ENCODE measurements around the gene CLDN3.

CLDN3 gene

DNA sequence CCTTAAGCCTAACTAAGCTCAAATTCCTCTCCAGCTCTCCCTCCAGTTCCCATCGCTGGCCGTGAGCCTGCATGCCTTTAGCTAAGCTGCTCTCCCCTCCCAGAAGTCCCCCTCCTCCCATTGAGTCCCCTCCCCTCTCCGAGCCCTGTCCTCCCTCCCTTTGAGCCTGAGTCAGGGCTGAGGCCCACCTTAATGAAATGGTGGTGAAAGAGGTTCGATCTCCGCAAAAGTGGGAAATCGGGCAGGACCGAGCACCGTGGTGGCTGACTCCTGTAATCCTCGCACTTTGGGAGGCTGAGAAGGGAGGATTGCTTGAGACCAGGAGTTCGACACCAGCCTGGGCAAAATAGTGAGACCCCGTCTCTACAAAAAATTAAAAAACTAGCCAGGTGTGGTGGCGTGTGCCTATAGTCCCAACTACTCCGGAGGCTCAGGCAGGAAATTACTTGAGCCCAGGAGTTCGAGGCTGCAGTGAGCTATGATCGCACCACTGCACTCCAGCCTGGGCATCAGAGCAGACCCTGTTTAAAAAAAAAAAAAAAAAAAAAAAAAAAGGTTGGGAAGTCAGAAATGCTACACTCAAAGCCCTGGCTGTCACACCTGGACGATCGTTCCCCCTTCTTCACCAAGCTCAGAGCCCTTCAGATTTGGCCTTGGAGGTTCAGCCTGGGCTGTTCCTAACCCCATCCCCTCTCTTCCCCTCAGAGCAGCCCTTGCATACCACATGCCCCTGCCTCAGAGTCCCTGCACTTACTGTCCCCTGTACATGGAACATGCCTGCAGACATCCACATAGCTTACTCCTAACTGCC lies 995 bp upstream of the CLDN3 start:
- DNase-seq (ENCODE audit: low read depth), result no peak

DNA sequence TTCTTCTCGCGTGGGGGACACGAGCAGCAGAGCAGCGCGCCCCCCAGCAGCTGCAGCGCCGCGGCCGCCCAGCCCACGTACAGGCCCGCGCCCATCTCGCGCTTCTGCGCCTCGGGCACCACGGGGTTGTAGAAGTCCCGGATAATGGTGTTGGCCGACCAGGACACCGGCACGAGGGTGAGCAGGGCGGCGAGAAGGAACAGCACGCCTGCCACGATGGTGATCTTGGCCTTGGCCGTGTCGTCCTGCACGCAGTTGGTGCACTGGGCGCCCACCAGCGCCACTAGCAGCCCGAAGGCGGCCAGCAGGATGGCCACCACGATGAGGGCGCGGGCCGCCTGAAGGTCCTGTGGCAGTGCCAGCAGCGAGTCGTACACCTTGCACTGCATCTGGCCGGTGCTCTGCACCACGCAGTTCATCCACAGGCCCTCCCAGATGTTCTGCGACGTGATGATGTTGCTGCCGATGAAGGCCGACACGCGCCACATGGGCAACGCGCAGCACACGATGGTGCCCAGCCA lies 529 bp downstream of the CLDN3 start:
- DNase-seq (ENCODE audit: low read depth), result no peak

DNA sequence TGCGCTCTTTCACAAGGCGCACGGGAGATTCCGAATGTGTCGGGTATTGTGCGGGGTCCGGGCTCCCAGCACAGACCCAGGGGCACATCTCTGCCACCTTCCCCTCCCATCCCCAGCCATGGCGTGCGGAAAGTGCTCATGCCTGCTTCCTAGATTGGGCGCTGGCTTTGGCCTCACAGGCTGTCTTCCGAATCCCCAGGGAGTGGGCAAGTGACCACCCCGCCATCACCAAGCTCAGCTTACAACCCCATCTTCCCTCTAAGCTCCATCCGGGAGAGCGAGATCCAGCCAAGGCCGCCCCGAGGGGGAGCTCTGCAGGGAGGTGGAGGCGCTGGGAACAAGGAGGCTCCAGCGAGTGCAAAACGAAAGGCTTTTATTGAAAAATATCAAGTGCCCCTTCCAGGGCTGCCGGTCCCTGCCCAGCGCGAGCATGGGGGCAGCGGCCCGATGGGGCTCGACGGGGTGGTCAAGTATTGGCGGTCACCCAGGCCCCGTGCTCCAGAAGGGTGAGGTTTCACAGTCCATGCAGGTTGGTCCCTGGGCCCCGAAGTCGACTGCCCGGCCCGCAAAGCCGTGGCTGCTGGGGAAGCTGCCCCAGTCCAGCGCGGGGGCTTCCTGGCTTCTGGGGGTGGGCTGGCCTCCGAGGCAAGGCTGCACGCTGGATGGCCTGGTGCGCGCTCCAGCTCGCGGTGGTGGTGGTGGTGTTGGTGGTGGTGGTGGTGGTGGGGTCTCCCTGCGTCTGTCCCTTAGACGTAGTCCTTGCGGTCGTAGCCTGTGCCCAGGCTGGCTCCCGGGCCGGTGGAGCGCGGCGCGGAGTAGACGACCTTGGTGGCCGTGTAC lies 1.2 kb downstream of the CLDN3 start:
- no peak for DNase-seq (ENCODE audit: low read depth)

DNA sequence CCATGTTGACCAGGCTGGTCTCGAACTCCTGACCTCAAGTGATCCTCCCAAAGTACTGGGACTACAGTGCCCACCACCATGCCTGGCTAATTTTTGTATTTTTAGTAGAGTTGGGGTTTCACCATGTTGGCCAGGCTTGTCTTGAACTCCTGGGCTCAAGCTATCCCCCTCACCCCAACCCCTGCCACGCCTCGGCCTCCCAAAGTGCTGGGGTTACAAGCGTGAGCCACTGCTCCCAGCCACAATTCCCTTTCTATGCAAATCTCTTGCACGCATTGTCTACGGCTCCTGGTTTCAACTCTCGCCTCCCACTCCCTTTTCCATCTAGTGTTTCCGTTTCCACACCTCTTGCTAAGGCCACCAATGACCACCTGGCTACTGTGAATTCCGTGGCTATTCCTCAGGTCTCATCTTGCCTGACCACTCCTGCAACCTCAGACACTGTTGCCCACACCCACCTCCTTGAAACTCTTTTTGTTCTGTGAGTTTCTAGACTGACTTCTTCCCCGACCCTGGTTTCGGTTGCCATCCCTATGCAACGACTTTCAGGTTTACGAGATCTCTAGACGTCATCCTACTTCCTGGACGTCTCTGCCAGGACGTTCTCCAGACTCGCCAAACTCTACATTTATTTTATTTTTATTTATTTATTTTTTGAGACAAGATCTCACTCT lies 3.4 kb downstream of the CLDN3 start:
- no peak for DNase-seq (ENCODE audit: low read depth)

DNA sequence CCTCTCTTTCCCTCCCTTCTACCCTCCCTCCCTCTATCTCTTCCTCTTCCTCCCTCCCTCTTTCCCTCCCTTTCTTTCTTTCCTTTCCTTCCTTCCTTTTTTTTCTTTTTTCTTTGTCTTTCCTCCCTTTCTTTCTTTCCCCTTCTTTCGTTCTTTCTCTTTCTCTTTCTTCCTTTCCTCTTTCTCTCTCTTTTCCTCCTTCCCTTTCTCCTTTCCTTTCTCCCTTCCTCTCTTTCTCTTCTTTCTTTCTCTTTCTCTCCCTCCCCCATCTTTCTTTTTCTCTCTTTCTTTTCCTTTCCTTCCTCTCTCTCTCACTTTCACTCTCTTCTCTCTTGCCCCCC lies 7.4 kb downstream of the CLDN3 start:
- DNase-seq (ENCODE audit: low read depth), result no peak

DNA sequence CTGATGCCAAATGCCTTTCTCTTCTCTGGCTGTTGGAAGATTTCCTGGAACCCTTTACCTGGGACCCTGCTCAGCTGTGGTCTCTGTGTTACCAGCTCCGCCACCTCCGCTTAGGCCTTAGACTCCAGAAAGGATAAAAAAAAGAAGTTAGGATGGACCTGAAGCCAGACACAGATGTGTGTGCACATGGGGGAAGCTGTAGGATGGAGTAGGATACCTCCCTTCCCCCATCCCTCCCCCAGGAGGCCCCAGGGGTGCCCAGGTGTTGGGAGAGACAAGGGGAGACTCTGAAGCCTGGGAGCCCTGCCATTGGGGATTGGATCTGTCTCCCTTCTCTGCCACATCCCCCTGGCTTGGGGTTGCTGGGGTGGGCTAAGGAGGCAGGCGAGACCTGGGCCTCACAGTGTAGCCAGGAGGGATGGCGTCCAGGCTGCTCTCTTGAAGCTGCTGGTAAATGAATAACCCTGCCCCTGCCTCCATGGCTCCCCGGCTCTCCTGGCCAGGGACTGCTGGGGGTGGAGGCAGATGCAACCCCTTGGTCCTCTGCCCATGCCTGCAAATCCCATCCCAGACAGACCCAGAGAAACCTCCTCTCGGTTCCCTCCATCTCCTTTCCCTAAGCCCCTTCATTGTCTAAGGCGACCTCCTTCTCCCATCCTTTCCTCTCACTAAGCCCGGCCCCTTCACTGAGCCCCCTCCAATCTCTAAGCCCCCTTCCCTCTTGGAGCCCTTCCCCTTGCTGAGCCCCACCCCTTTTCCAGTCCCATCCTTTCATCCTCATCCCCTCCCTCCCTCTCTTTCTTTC lies 8.0 kb downstream of the CLDN3 start:
- DNase-seq (ENCODE audit: low read depth), result no peak

DNA sequence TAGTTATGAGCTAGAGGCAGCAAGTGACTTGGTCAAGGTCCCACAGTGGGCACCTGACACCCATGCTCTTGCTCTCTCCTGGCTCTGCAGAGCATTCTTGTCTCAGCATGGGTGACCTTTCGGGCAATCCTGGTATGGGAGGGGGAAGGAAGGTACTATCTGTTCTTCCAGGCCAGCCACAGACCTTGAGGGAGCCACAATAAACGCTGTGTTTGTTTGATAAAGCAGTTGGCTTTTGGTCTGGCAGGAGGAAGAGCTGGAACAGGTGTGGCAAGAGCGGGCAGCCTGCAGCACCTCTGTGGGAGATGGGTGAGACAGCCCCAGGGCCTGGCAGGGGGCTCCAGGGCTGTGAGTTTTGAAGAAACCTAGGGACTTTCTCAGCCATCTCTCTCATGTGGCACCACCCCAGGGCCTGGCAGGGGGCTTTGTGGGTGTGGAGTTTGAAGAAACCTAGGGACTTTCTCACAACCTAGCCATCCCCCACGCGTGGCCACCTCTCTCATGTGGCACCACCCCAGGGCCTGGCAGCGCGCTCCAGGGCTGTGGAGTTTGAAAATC lies 11.4 kb downstream of the CLDN3 start:
- no peak for DNase-seq (ENCODE audit: low read depth)

DNA sequence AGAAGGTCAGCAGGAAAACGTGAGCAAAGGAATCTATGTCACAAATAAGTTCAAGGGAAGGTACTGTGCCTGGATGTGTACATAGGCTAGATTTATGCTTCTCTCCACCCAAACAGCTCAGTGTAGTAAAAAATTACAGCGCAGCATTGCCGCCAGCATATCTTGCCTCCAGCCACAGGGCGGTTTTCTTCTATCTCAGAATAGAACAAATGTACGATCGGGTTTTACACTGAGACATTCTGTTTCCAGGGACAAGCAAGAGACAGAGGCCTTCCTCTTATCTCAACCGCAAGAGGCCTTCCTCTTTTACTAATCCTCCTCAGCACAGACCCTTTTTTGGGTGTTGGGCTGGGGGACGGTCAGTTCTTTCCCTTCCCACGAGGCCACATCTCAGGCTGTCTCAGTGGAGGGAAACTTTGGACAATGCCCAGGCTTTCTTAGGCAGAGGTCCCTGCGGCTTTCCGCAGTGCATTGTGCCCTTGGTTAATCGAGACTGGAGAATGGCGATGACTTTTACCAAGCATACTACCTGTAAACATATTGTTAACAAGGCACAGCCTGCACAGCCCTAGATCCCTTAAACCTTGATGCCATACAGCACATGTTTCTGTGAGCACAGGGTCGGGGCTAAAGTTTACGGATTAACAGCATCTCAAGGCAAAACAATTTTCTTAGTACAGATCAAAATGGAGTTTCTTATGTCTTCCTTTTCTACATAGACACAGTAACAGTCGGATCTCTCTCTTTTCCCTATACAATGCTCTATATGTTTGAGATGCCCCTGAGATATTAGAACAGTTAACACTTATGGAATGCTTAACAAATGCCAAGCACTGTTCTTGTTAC lies 19.9 kb downstream of the CLDN3 start:
- DNase-seq (ENCODE audit: low read depth), result no peak

DNA sequence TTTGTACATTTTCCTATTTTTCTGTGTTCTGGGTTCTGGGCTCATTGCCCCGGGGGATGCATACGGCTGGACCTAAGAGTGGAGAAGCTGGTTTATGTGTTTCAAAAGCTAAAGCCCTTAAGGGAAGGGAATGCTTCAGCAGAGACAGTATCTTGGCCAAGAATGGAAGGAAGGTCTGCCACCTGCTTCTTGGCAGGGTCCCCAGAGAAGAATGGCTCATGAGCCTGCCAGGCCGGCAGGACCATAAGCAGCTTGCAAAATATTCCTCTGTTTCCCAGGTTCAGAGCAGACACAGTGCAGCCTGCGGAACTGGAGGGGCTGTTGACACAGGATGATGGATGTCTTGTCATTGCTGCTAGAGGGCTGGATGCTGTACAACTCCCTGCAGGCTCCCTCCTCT lies 23.7 kb downstream of the CLDN3 start:
- DNase-seq (ENCODE audit: low read depth), result no peak

DNA sequence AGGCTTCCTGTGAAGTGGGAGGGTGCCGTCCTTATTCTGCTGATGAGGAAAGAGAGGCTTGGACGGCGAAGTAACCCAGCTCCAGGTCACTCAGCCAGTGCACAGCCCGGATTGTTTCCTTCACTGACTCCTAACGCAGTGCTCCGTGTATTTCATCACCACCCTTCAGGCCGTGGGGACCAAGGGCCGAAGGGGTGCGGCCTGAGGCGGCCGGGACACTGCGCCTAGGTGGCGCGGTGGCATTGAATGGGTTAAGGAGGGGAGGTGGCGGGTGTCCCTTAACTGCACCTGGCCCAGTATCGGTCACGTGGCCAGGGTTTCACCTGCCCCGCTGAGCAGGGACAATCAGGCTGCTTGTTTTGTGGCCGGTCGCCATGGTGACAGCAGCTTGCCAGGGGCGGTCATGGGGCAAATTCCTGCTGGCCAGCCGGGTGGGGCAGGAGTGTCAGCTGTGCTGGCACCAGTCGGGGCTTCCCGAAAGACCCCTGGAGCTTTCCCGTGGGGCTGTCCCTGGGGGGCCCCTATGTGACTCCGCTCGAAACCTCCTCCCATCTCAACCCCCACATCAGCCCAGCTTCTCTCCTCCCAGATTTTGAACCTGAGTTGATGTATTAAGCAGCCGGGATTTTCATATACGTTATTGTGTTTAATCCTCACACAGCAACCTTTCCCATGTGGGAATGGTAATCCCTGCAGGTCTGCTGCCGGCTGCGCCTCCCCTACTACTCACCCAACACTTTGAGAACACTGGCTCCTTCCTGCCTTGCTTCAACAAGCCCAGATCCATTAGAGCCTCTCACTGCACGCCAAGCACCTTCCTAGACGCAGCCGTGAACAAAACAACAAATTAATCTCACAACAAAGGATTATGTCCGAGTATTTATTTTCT lies 27.1 kb downstream of the CLDN3 start:
- no peak for DNase-seq (ENCODE audit: low read depth)

DNA sequence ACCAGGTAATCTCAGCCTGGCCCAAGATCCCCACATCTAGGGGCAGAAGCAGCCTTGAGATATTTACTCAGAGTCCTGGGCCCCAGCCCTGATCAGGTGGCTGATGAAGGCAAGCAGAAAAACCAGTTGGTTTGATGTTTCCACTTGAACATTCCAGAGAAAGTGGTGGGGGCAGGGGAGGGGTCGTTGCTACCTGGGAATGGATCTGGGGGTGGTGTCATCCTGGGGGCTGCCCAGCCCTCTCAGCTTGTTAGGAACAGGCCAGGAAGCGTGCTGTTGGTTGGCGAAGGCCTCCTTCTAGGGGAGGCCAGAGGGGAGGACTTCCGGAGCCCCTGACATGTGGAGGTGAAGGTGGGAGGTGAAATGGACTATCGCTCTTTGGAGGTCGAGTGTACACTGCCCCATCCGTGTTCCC lies 27.7 kb downstream of the CLDN3 start:
- no peak for DNase-seq (ENCODE audit: low read depth)

DNA sequence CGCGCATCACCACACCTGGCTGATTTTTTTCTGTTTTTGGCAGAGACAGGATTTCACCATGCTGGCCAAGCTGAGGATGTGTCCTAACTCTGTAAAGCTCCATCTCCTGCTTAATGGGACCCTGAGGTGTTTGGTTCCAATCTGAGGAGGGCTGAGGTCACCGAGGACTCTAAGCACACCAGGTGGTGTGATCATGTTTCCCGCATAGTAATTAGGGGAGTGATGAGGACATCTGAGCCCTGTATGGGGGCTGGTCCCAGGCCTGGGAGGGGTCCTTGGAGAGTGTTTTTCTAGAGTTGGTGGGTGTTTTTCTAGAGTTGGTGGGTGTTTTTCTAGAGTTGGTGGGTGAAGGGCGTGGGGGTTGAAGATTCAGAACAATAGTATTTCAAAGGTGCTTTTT lies 28.5 kb downstream of the CLDN3 start:
- no peak for DNase-seq (ENCODE audit: low read depth)

DNA sequence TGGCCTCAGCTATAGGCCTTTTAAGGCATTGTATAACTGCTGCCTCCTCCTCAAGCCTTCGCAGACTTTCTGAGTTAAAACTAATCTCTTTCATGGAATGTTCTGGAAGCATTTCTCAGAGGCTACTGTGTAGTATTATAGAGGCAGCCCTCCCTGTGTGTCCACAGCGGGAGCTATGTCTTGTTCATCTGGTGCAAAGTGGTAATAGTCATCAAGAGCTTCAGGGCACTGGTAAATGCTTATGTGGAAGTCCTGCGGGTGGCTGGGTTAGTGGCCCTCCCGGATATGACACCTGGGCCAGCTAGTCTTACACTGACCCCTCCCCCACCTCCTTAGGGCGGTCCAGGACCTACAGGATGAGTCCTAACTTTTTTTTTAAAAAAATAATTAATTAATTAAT lies 29.3 kb downstream of the CLDN3 start:
- DNase-seq (ENCODE audit: low read depth), result no peak

DNA sequence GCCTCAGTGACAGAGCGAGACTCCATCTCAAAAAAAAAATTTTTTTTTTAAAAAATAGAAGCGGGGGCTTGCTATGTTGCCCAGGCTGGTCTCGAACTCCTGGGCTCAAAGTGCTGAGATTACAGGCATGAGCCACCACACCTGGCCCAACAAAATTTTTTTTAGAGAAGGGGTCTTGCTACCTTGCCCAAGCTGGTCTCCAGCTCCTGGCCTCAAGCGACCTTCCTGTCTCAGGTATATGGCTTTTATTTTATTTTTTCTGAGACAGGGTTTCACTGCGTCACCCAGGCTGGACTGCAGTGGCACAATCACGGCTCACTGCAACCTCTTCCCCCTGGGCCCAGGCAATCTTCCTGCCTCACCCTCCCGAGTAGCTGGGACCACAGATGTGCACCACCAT lies 29.9 kb downstream of the CLDN3 start:
- DNase-seq (ENCODE audit: low read depth), result no peak

DNA sequence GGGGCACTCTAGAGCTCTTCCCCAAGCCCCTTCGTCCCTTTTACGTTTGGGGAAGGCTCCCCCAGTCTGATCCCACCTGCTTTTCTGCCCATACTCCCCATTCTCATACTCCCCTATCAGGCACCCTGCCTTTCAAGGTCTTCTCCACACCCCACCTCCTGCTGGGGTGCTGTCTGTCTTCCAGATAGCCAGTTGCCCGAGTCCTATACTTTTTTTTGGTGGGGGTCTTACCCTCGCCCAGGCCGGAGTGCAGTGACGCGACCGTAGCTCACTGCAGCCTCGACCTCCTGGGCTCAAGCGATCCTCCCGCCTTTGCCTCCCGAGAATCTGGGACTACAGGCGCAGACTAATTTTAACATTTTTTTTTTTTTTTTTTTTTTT lies 30.7 kb downstream of the CLDN3 start:
- no peak for DNase-seq (ENCODE audit: low read depth)

DNA sequence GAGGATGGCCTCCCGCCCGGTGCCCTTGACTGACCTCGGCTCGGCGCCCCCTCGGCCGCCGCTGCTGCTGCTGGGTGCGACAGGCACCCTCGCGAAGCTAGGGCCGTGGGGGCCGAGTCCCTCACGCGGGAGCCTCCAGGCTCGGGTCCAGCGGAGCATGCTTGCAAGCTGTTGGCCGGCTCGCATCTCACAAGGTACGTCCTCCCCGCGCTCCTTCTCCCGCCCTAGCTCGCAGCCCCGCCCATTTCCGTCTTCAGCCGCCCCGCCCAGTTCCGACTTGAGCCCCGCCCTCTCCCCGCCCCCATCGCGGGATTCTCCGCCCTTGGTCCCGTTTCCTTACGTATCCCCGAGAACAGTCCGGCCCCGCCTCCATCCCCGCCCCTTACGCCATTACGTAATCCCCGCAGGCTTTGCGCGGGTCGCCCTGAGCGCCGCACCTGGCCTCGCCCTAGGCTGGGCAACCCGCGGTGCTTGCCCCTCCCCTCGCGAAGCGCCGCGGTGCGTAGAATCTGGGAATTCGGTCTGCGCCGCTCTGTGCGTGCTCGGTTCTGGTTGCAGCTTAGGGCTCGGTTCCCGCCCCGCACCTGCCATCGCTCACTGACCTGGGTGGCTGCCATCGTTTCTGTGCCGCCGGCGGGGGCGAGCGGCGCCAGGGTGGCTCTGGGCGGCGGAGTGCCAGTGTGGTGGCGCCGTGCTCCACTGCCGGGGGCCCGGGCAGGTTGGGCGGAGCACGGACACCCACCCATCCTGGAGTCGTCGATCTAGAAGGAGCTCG lies 31.3 kb downstream of the CLDN3 start, which contains the start of gene ABHD11:
TSS of gene ABHD11 (minus strand) at position 191 of the 775 bp plus-strand sequence. CDS start at position 159, 32 bp downstream.
- DNase-seq (ENCODE audit: low read depth), result peak; percentile 97

DNA sequence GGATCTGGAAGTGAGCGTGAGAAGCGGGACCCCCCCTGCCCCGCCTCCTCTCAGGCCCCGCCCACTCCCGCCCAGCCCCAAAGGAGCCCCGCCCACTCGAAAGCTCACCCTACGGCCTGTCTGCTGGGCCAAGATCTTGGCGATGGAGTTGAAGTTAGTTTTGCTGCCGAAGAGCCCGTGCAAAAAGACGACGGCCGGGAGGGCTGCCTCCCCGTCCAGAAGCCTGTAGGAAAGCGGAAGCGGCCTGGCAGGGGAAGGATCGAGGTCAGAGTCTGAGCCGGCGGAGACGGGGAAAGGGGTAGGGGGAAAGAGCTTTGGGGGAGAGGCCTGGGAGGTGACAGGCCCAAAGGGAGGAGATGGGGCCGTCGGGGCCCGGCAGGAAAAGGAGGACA lies 31.9 kb downstream of the CLDN3 start:
- DNase-seq (ENCODE audit: low read depth), result peak; percentile 52

DNA sequence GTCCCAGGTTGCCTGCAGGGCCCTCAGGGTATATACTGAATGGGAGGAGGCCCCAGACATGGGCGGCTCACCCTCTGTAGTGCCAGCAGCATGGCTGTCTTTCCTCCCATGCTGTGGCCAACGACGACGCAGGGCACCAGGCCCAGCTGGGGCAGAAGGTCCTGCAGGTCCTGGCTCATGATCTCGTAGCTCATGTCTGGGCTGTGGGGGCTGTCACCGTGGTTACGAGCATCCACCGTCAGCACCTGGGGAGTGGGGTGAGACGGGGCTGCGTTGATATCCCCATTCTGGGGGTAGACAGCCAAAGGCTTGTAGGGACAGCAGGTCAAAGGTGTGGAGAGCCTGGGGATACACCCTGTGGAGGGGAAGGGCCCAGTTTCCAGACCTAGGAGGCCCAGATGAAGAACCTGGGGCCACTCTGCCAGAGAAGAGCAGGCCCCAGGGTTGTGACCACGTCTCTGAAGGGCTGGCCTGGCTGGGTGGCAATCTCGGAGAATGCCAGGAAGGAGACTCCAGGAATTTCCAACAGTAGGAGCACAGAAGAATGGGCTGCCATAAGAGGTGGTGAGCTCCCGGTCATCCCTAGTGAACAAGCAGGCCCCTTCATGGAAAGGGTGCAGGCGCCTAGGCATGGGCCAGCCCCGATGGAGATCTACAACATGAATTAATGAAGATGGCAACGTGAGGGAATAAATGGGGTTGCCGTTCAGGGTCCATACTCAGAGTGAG lies 32.4 kb downstream of the CLDN3 start:
- no peak for DNase-seq (ENCODE audit: low read depth)

All from stimulated activated CD4-positive, alpha-beta T cell treated with anti-CD3 and anti-CD28 coated beads, Interleukin-2, amount 100 ng/mL, for 4 hours (primary cell).